HG03521 (cell line): ENCODE data around the gene MLLT3.
A peak's percentile ranks its signal among the peaks of the same experiment; 100 is the strongest.

Experiments
- ATAC-seq: cut with Tn5 transposase; IDR thresholded peaks from one replicate; pipeline ENCODE4 v1.9.1; 2021; ENCODE audit warnings: mild to moderate bottlenecking, moderate library complexity; ENCODE audit not compliant: unreplicated experiment

The MLLT3 gene

GRCh38 chr9:20356403-20357036 is 265.8 kb downstream of the MLLT3 start:
- no peak for ATAC-seq

- no peak for ATAC-seq
Observed at GRCh38 chr9:20355022-20355421, 267.3 kb downstream of the MLLT3 start.

GRCh38 chr9:20353931-20354652 is 268.2 kb downstream of the MLLT3 start:
- ATAC-seq = no peak

- ATAC-seq = no peak
Observed at GRCh38 chr9:20353524-20353923, 268.8 kb downstream of the MLLT3 start.

GRCh38 chr9:20352591-20352990 is 269.7 kb downstream of the MLLT3 start:
- ATAC-seq = no peak

GRCh38 chr9:20351715-20352114 is 270.6 kb downstream of the MLLT3 start:
- ATAC-seq = no peak

GRCh38 chr9:20349568-20349967 is 272.7 kb downstream of the MLLT3 start:
- no peak for ATAC-seq

- ATAC-seq = no peak
Observed at GRCh38 chr9:20343325-20343724, 279.0 kb downstream of the MLLT3 start.

GRCh38 chr9:20340511-20340861 is 281.8 kb downstream of the MLLT3 start:
- ATAC-seq = no peak

GRCh38 chr9:20335668-20336332 is 286.5 kb downstream of the MLLT3 start:
- no peak for ATAC-seq

- no peak for ATAC-seq
Observed at GRCh38 chr9:20333991-20334390, 288.3 kb downstream of the MLLT3 start.

- ATAC-seq = peak; percentile 59
Observed at GRCh38 chr9:20331095-20331685, 291.1 kb downstream of the MLLT3 start.

- no peak for ATAC-seq
Observed at GRCh38 chr9:20330688-20331087, 291.6 kb downstream of the MLLT3 start.

GRCh38 chr9:20326516-20326915 is 295.8 kb downstream of the MLLT3 start:
- no peak for ATAC-seq

GRCh38 chr9:20325008-20325407 is 297.3 kb downstream of the MLLT3 start:
- no peak for ATAC-seq

- no peak for ATAC-seq
Observed at GRCh38 chr9:20322212-20322611, 300.1 kb downstream of the MLLT3 start.

GRCh38 chr9:20321423-20322082 is 300.7 kb downstream of the MLLT3 start:
- no peak for ATAC-seq

- ATAC-seq = no peak
Observed at GRCh38 chr9:20320921-20321320, 301.4 kb downstream of the MLLT3 start.

- no peak for ATAC-seq
Observed at GRCh38 chr9:20319641-20320337, 302.5 kb downstream of the MLLT3 start.

- ATAC-seq = no peak
Observed at GRCh38 chr9:20319241-20319640, 303.1 kb downstream of the MLLT3 start.

- ATAC-seq = no peak
Observed at GRCh38 chr9:20317701-20318100, 304.6 kb downstream of the MLLT3 start.
